H1 (cell line): ENCODE data around the gene NCEH1. TPM values are rescaled to one million over a fixed set of nuclear protein-coding genes. Genes with fewer than 3 reads are reported as not detected.

Experiments
- CTCF ChIA-PET: fragments of 300-600 bp; sonication (Branson Sonifier 250); formaldehyde crosslinking; loops from one replicate; lab custom pipeline; 2021; ENCODE audit not compliant: partially characterized antibody; lab: Charles Lee
- POLR2A ChIA-PET: fragments of 300-600 bp; sonication (Branson Sonifier 250); formaldehyde crosslinking; loops from one replicate; lab custom pipeline; 2021; ENCODE audit warnings: inconsistent platforms; ENCODE audit not compliant: partially characterized antibody; lab: Charles Lee
- DNase-seq, 2 experiments: peaks; one replicate each; pipeline versions ENCODE4 v3.0.0 to v3.0.0-alpha.2; 2010 to 2022; ENCODE audit warnings: low spot score in 2 of 2, low read depth in 1 of 2, mixed read lengths in 1 of 2
- FAIRE-seq: peaks from 2 replicates; lab custom pipeline; 2011; peaks lifted over from hg19 to GRCh38; lab: Jason Lieb, UNC
- H2AFZ ChIP-seq: 2 replicates; pipeline ENCODE4 v1.8.1; 2012; ENCODE audit warnings: low read length, inconsistent platforms
- H2AK5ac ChIP-seq: 2 replicates; pipeline ENCODE4 v1.6.1; 2013; ENCODE audit warnings: low read depth, low read length
- H2BK120ac ChIP-seq: replicated peaks from 2 replicates; pipeline ENCODE3; 2013; ENCODE audit warnings: low read depth, low read length, inconsistent platforms
- H2BK12ac ChIP-seq: 2 replicates; pipeline ENCODE4 v1.6.1; 2013; ENCODE audit warnings: low read depth, low read length
- H2BK15ac ChIP-seq: 2 replicates; pipeline ENCODE4 v1.6.1; 2013; ENCODE audit warnings: low read length
- H2BK20ac ChIP-seq: 2 replicates; pipeline ENCODE4 v1.6.1; 2013; ENCODE audit warnings: low read length
- H2BK5ac ChIP-seq: 2 replicates; pipeline ENCODE4 v1.6.1; 2013; ENCODE audit warnings: low read depth, low read length
- H3K14ac ChIP-seq: 2 replicates; pipeline ENCODE4 v1.6.1; 2013; ENCODE audit warnings: inconsistent platforms; ENCODE audit not compliant: insufficient read length
- H3K18ac ChIP-seq: 2 replicates; pipeline ENCODE4 v1.6.1; 2013; ENCODE audit warnings: low read length; ENCODE audit errors: extremely low read depth
- H3K23ac ChIP-seq: 2 replicates; pipeline ENCODE4 v1.6.1; 2013; ENCODE audit warnings: inconsistent platforms; ENCODE audit not compliant: insufficient read length
- H3K23me2 ChIP-seq: 2 replicates; pipeline ENCODE4 v1.6.1; 2013; ENCODE audit warnings: low read depth, low read length
- H3K27ac ChIP-seq: 2 replicates; pipeline ENCODE4 v1.6.1; 2011; ENCODE audit warnings: low read depth, low read length, inconsistent platforms
- H3K27me3 ChIP-seq, 4 experiments: replicated peaks in 1 of 4; 1 replicate in 1 of 4; 2 replicates in 3 of 4; pipeline versions ENCODE4 v1.6.1 to v1.8.1; 2011 to 2013; ENCODE audit warnings: low read length in 3 of 4, mild to moderate bottlenecking in 3 of 4, inconsistent platforms in 2 of 4, mixed read lengths in 2 of 4, moderate library complexity in 1 of 4; ENCODE audit not compliant: control insufficient read depth in 3 of 4, insufficient read depth in 3 of 4; ENCODE audit errors: extremely low read depth in 1 of 4
- H3K36me3 ChIP-seq, 4 experiments: 2 replicates each; pipeline versions ENCODE4 v1.6.1 to v1.8.1; 2011 to 2013; ENCODE audit warnings: mild to moderate bottlenecking in 4 of 4, low read length in 3 of 4, moderate library complexity in 2 of 4, control low read depth in 1 of 4, inconsistent platforms in 1 of 4; ENCODE audit not compliant: insufficient read depth in 4 of 4, control insufficient read depth in 2 of 4
- H3K4ac ChIP-seq: replicated peaks from 2 replicates; pipeline ENCODE3; 2013; ENCODE audit warnings: low read length, low read depth, mixed read lengths, inconsistent platforms; ENCODE audit not compliant: insufficient read length
- H3K4me1 ChIP-seq, 4 experiments: replicated peaks in 1 of 4; 1 replicate in 1 of 4; 2 replicates in 3 of 4; pipeline versions ENCODE4 v1.6.1 to v1.8.1; 2011 to 2013; ENCODE audit warnings: low read length in 3 of 4, inconsistent platforms in 2 of 4, mixed read lengths in 1 of 4; ENCODE audit not compliant: insufficient read depth in 4 of 4, control insufficient read depth in 3 of 4
- H3K4me2 ChIP-seq, 2 experiments: 2 replicates each; pipeline versions ENCODE4 v1.6.1 to v1.8.1; 2011 to 2013; ENCODE audit warnings: low read depth in 2 of 2, low read length in 2 of 2, control low read depth in 1 of 2, inconsistent platforms in 1 of 2, mild to moderate bottlenecking in 1 of 2; ENCODE audit not compliant: insufficient read depth in 1 of 2
- H3K4me3 ChIP-seq, 4 experiments: fragments of 200-600, 300-600 bp in 1 of 4; sonication (generic), shearing (Covaris generic), sonication (Bioruptor Twin) in 1 of 4; 2 replicates each; pipeline versions ENCODE4 v1.5.1 to v1.8.1; 2011 to 2016; ENCODE audit warnings: low read length in 4 of 4, low read depth in 3 of 4, control low read depth in 2 of 4, inconsistent platforms in 2 of 4, mild to moderate bottlenecking in 2 of 4, mixed read lengths in 1 of 4, moderate library complexity in 1 of 4; ENCODE audit not compliant: insufficient read depth in 2 of 4; ENCODE audit errors: extremely low read depth in 1 of 4
- H3K56ac ChIP-seq: replicated peaks from 2 replicates; pipeline ENCODE3; 2013; ENCODE audit warnings: low read depth, mild to moderate bottlenecking, mixed read lengths, low read length, inconsistent platforms; ENCODE audit not compliant: insufficient read length
- H3K79me1 ChIP-seq: 2 replicates; pipeline ENCODE4 v1.6.1; 2013; ENCODE audit warnings: low read depth, low read length, control low read depth
- H3K79me2 ChIP-seq, 2 experiments: 2 replicates each; pipeline versions ENCODE4 v1.6.1 to v1.8.1; 2012 to 2013; ENCODE audit warnings: low read length in 2 of 2, mild to moderate bottlenecking in 2 of 2, inconsistent platforms in 1 of 2; ENCODE audit not compliant: insufficient read depth in 2 of 2, control insufficient read depth in 1 of 2
- H3K9ac ChIP-seq, 4 experiments: replicated peaks in 1 of 4; 1 replicate in 1 of 4; 2 replicates in 3 of 4; pipeline versions ENCODE4 v1.6.1 to v1.8.1; 2011 to 2013; ENCODE audit warnings: low read depth in 3 of 4, low read length in 3 of 4, control low read depth in 2 of 4, mild to moderate bottlenecking in 2 of 4, moderate library complexity in 2 of 4, inconsistent platforms in 1 of 4; ENCODE audit errors: extremely low read depth in 1 of 4
- H3K9me3 ChIP-seq, 2 experiments: 2 replicates each; pipeline versions ENCODE4 v1.6.1 to v1.8.1; 2012 to 2013; ENCODE audit warnings: mild to moderate bottlenecking in 2 of 2, moderate library complexity in 2 of 2, control low read depth in 1 of 2, inconsistent platforms in 1 of 2, low read depth in 1 of 2, low read length in 1 of 2, mixed read lengths in 1 of 2; ENCODE audit not compliant: insufficient read depth in 2 of 2
- H4K20me1 ChIP-seq, 2 experiments: replicated peaks in 1 of 2; 2 replicates each; pipeline versions ENCODE3 to v1.8.1; 2011 to 2013; ENCODE audit warnings: inconsistent platforms in 2 of 2, low read length in 2 of 2, mild to moderate bottlenecking in 1 of 2; ENCODE audit not compliant: insufficient read depth in 2 of 2, control insufficient read depth in 1 of 2
- H4K5ac ChIP-seq: 2 replicates; pipeline ENCODE4 v1.6.1; 2013; ENCODE audit warnings: low read length, low read depth, mixed read lengths, inconsistent platforms; ENCODE audit not compliant: insufficient read length
- H4K8ac ChIP-seq: 2 replicates; pipeline ENCODE4 v1.8.0; 2013; ENCODE audit warnings: mild to moderate bottlenecking, moderate library complexity, low read length, inconsistent platforms; ENCODE audit not compliant: insufficient read depth; ENCODE audit errors: extremely low read depth
- H4K91ac ChIP-seq: replicated peaks from 2 replicates; pipeline ENCODE3; 2013; ENCODE audit warnings: low read length, mixed read lengths, inconsistent platforms; ENCODE audit not compliant: insufficient read length
- ASH2L ChIP-seq: fragments of 200-600, 300-600 bp; sonication (generic); IDR thresholded peaks from one replicate; pipeline ENCODE4 v1.7.1; 2017; ENCODE audit warnings: low read length
- CBX5 ChIP-seq: fragments of 300-800, 300-1000 bp; sonication (generic); IDR thresholded peaks from 2 replicates; pipeline ENCODE4 v1.7.1; 2016; ENCODE audit warnings: antibody characterized with exemption, low read length, low read depth
- CHD2 ChIP-seq: IDR thresholded peaks from 2 replicates; pipeline ENCODE4 v1.6.1; 2012; ENCODE audit warnings: low read length, improper control_type of control experiment
- HDAC2 ChIP-seq, 2 experiments: fragments of 300-600 bp in 1 of 2; sonication (generic) in 1 of 2; IDR thresholded peaks; 2 replicates each; pipeline ENCODE4 v1.6.1; 2011 to 2012; ENCODE audit warnings: low read depth in 2 of 2, low read length in 2 of 2, mild to moderate bottlenecking in 2 of 2, moderate library complexity in 2 of 2, borderline replicate concordance in 1 of 2, inconsistent platforms in 1 of 2
- JUND ChIP-seq: IDR thresholded peaks from 2 replicates; pipeline ENCODE4 v1.6.1; 2011; ENCODE audit warnings: mild to moderate bottlenecking, improper control_type of control experiment, low read length
- SP1 ChIP-seq: IDR thresholded peaks from 2 replicates; pipeline ENCODE4 v1.6.1; 2011; ENCODE audit warnings: low read depth, low read length
- SP4 ChIP-seq: IDR thresholded peaks from 2 replicates; pipeline ENCODE4 v1.6.1; 2012; ENCODE audit warnings: low read length, inconsistent platforms
- TAF7 ChIP-seq: optimal IDR thresholded peaks from 2 replicates; pipeline ENCODE3; 2011; ENCODE audit warnings: low read depth, mild to moderate bottlenecking, inconsistent platforms, low read length, moderate library complexity, borderline replicate concordance
- TEAD4 ChIP-seq: IDR thresholded peaks from 2 replicates; pipeline ENCODE4 v1.6.1; 2012; ENCODE audit warnings: low read depth, low read length, inconsistent platforms, mixed read lengths
- WGBS, 2 experiments: shearing (Covaris generic) in 1 of 2; methylation state at CpG; one replicate each; pipeline versions ENCODE4 v1.1.6 to v1.1.7; 2013 to 2015; ENCODE audit warnings: low lambda C conversion rate in 2 of 2, mixed read lengths in 2 of 2, inconsistent platforms in 1 of 2, low coverage in 1 of 2, missing lambda C conversion rate in 1 of 2; ENCODE audit not compliant: insufficient replicate concordance in 2 of 2, insufficient coverage in 1 of 2, insufficient read length in 1 of 2; ENCODE audit errors: extremely low coverage in 1 of 2, missing lambda C conversion rate in 1 of 2; 5-methylcytosine and 5-hydroxymethylcytosine counted together
- polyA plus RNA-seq, 7 experiments: library from polyadenylated mRNA; depleted of rRNA in 3 of 7; stranded (reverse) in 5 of 7; unstranded in 2 of 7; fragments of >200 nt in 5 of 7; fragments of 200-250 nt in 2 of 7; gene quantifications; 1 replicate in 5 of 7; 2 replicates in 1 of 7; 4 replicates in 1 of 7; pipeline versions ENCODE4 v1.2.1 to v1.2.3, GENCODE V29; 2011 to 2013; ENCODE audit warnings: missing spikeins in 2 of 7, mixed read lengths in 2 of 7
- total RNA-seq: library from RNA; stranded (reverse); fragmentation: NEBNext Ultra II Directional; extraction: Animal tissue kit (Norgen Biotek cat#: 25700); gene quantifications from 2 replicates; pipeline ENCODE4 v1.2.1, GENCODE V29; 2021
- TF ChIP-seq, protein P1 (sequence below): IDR thresholded peaks from 2 replicates; pipeline ENCODE4 v1.6.1; 2012; ENCODE audit warnings: inconsistent platforms

The NCEH1 gene
- total and polyA plus RNA-seq, 2 of the 8 experiments (the other 6 are each of a cell fraction or from before 2014, with no cell fraction given), result 2.2 to 6.4 TPM

- H3K79me1 ChIP-seq, result peaks cover 5% of the 10 kb centered on the region; the same call in 1 of the 2 replicates
- DNase-seq (peak; percentile 96 to 100), FAIRE-seq (peak; percentile 81)
- WGBS, 2 experiments, result 2% methylated on average over 49 of the region's 49 CpGs; no CpG with 5 or more reads in 1 of the 2 experiments
- H3K79me2 ChIP-seq, result peaks cover 23 to 48% of the 10 kb centered on the region in 2 experiments
- POLR2A ChIA-PET, result interaction anchor here (0.6 to 2.4 kb wide), 26 partner anchors 8 to 708 kb away, joined by 3 to 14 read pairs (median 4); partner anchors contain the start of gene NCEH1
- H3K23me2 ChIP-seq, result no peaks in the 10 kb centered on the region
- H3K9me3 ChIP-seq, result no peaks in the 10 kb centered on the region
- H2BK120ac ChIP-seq, result no peak within 1 kb of the TSS
- no peak within 1 kb of the TSS for H2AK5ac ChIP-seq
- peaks cover 0 to 2% of the 10 kb centered on the region in 2 experiments for H4K20me1 ChIP-seq
- no peak within 1 kb of the TSS; the same call in 1 of the 2 replicates for H2BK12ac ChIP-seq
- peak within 1 kb of the TSS; percentile 87 for H2BK5ac ChIP-seq
- peaks cover 0 to 21% (median 5%) of the 10 kb centered on the region in 4 experiments; a peak in 3 of 8 replicates for H3K36me3 ChIP-seq
- H2BK15ac ChIP-seq, result no peak within 1 kb of the TSS
- no peak within 1 kb of the TSS for H3K23ac ChIP-seq
- no peak within 1 kb of the TSS for H4K91ac ChIP-seq
- H2BK20ac ChIP-seq, result no peak within 1 kb of the TSS
- peak within 1 kb of the TSS; percentile 89 for H3K27ac ChIP-seq
- peak within 1 kb of the TSS; percentile 30 to 67 for H3K4me2 ChIP-seq
- H3K4ac ChIP-seq, result peak within 1 kb of the TSS; percentile 90
- CTCF ChIA-PET, result interaction anchor here (0.7 to 5.0 kb wide), 11 partner anchors 13 to 269 kb away, joined by 3 to 34 read pairs (median 4); partner anchors contain the start of gene NCEH1
- H3K14ac ChIP-seq, result no peak within 1 kb of the TSS
- no peaks in the 10 kb centered on the region; a peak in 1 of 7 replicates for H3K4me1 ChIP-seq
- H3K9ac ChIP-seq, result peak within 1 kb of the TSS; percentile 87 to 92 (median 90)
- peak within 1 kb of the TSS; percentile 81 to 94 (median 90) for H3K4me3 ChIP-seq
- H3K56ac ChIP-seq, result peak within 1 kb of the TSS; percentile 78
- peak within 1 kb of the TSS; percentile 55 for H4K5ac ChIP-seq
- peak within 1 kb of the TSS; percentile 91; the same call in 1 of the 2 replicates for H4K8ac ChIP-seq
- no peaks in the 10 kb centered on the region for H3K27me3 ChIP-seq
- H2AFZ ChIP-seq, result no peak within 1 kb of the TSS; the same call in 1 of the 2 replicates
- H3K18ac ChIP-seq, result peak within 1 kb of the TSS; percentile 92
- TF ChIP-seq TEAD4 (no peak), TAF7 (peak; percentile 69), CBX5 (no peak), CHD2 (peak; percentile 64), SP4 (no peak), JUND (no peak), ASH2L (peak; percentile 98), SP1 (peak; percentile 68), HDAC2 (IDR thresholded peaks at IDR 0.05; ENCODE audit: borderline replicate concordance in 1 of 2, low read depth in 2 of 2, low read length in 2 of 2) (0 out of 4 replicates have a peak, but pooled peaks have one; percentile 59 to 77)
- TF ChIP-seq, protein P1, sequence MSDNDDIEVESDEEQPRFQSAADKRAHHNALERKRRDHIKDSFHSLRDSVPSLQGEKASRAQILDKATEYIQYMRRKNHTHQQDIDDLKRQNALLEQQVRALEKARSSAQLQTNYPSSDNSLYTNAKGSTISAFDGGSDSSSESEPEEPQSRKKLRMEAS, result peak; percentile 28; the same call in 1 of the 2 replicates
These were observed 39.7 kb upstream of the NCEH1 start, which contains the start of gene ECT2 for GRCh38 chr3:172750368-172751174. Gene ECT2, plus strand, starts transcription at chr3:172750726. Its CDS starts 3,805 bp downstream, at chr3:172754531.
